Endothelial cell of umbilical vein (primary cell): Measurements from ENCODE around the gene U2AF1.
"Not testable (repeated sequence)": the region's sequence is repeated elsewhere in the genome, so short reads cannot be mapped to it uniquely, and the experiment has no call there.

Experiments
- EZH2 ChIP-seq: IDR thresholded peaks from 2 replicates; pipeline ENCODE4 v1.6.1; 2012; ENCODE audit warnings: borderline replicate concordance, low read depth, mild to moderate bottlenecking, moderate library complexity, low read length, inconsistent platforms; ENCODE audit not compliant: severe bottlenecking
- FOS ChIP-seq: IDR thresholded peaks from 2 replicates; pipeline ENCODE4 v1.6.1; 2011; ENCODE audit warnings: mild to moderate bottlenecking, low read length, moderate library complexity, borderline replicate concordance; ENCODE audit not compliant: insufficient read depth
- JUN ChIP-seq: IDR thresholded peaks from 2 replicates; pipeline ENCODE4 v1.6.1; 2011; ENCODE audit warnings: borderline replicate concordance, low read depth; ENCODE audit not compliant: insufficient read length, insufficient read depth
- MYC ChIP-seq: IDR thresholded peaks from one replicate; pipeline ENCODE4 v1.6.1; 2011; ENCODE audit warnings: mild to moderate bottlenecking, low read depth, low read length
- POLR2A ChIP-seq: IDR thresholded peaks from 2 replicates; pipeline ENCODE4 v1.6.1; 2012; ENCODE audit warnings: low read depth, mild to moderate bottlenecking, control low read depth, low read length
- POLR2AphosphoS5 ChIP-seq: IDR thresholded peaks from 2 replicates; pipeline ENCODE4 v1.6.1; 2012; ENCODE audit warnings: low read depth, mild to moderate bottlenecking, control low read depth, low read length, moderate library complexity; ENCODE audit not compliant: insufficient read depth
- TF ChIP-seq, protein P1 (sequence below), 2 donors: IDR thresholded peaks; 1 replicate in 1 of 2; 2 replicates in 1 of 2; pipeline ENCODE4 v1.5.1; 2011; ENCODE audit warnings: low read length in 2 of 2, mild to moderate bottlenecking in 2 of 2, moderate library complexity in 2 of 2, control low read depth in 1 of 2, inconsistent platforms in 1 of 2, low read depth in 1 of 2; ENCODE audit not compliant: insufficient read depth in 1 of 2; ENCODE audit errors: extremely low read depth in 1 of 2
- TF ChIP-seq, protein P2 (sequence below): IDR thresholded peaks from 2 replicates; pipeline ENCODE4 v1.6.1; 2011; ENCODE audit not compliant: insufficient read depth, insufficient read length

DNA sequence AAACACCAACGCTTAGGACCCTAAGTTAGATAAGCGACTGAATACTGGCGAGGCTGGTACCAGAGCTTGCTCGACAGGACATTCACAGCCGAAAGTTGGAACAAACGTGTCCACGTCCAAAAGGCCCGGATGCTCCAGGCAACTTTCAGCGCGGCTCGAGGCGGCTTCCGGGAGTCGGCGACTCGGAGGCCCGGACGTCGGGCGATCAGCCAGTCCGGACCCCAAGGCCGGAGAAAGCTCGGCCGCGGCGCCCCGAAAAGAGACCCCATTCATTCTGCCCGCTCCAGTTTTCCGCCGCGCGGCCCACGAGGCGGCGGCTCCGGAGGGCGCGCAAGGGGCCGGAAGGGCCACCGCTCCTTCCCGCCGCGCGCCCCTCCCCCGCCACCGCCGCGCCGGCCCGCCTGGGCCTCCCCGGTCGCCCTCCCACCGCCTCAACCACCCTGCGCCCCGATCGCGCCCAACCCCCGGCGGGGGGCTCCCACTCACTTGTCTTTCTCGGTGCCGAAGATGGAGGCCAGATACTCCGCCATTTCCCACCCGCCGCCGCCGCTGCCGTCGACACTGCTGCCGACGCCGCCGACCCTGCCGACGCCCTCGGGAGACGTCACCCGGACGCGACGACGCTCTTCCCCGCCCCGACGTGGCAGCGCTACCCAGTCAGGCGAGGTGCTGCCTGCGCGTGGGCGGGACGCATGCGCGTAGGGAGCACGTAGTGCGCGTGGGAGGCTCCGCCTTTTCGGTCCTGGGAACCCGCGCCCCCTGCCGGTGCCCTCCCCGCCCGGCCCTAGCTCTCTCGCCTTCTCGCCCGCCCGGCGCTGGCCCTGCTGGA lies at the start of gene U2AF1:
- not testable (repeated sequence) for TF ChIP-seq EZH2, POLR2A, POLR2AphosphoS5, MYC, FOS, JUN
- TF ChIP-seq, protein P1, sequence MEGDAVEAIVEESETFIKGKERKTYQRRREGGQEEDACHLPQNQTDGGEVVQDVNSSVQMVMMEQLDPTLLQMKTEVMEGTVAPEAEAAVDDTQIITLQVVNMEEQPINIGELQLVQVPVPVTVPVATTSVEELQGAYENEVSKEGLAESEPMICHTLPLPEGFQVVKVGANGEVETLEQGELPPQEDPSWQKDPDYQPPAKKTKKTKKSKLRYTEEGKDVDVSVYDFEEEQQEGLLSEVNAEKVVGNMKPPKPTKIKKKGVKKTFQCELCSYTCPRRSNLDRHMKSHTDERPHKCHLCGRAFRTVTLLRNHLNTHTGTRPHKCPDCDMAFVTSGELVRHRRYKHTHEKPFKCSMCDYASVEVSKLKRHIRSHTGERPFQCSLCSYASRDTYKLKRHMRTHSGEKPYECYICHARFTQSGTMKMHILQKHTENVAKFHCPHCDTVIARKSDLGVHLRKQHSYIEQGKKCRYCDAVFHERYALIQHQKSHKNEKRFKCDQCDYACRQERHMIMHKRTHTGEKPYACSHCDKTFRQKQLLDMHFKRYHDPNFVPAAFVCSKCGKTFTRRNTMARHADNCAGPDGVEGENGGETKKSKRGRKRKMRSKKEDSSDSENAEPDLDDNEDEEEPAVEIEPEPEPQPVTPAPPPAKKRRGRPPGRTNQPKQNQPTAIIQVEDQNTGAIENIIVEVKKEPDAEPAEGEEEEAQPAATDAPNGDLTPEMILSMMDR (IDR thresholded peaks at IDR 0.05; ENCODE audit: extremely low read depth in 1 of 2, insufficient read depth in 1 of 2, low read depth in 1 of 2, low read length in 2 of 2), result not testable (repeated sequence)
- TF ChIP-seq, protein P2, sequence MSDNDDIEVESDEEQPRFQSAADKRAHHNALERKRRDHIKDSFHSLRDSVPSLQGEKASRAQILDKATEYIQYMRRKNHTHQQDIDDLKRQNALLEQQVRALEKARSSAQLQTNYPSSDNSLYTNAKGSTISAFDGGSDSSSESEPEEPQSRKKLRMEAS, result not testable (repeated sequence)
